Measurements from ENCODE around the gene TMEM131.

Gene TMEM131

GRCh38 chr2:97983134-97983533 lies 12.6 kb downstream of the TMEM131 start:
- Histone ChIP-seq H3K27ac (ENCODE audit: low read length) (no peak overlapping the region), H3K36me3 (replicated peaks; ENCODE audit: low read depth, low read length) (peaks cover 76% of the 10 kb centered on the region), H3K4me3 (ENCODE audit: low read length) (no peak overlapping the region), H3K4me1 (ENCODE audit: low read length) (no peaks in the 10 kb centered on the region), H3K27me3 (ENCODE audit: low read depth, low read length) (no peaks in the 10 kb centered on the region), H3K4me2 (ENCODE audit: low read length) (no peak overlapping the region), H3K9ac (ENCODE audit: low read length) (no peak overlapping the region), H3K79me2 (ENCODE audit: low read length) (peaks cover 99% of the 10 kb centered on the region), H4K20me1 (ENCODE audit: insufficient read depth, low read length) (peaks cover 81% of the 10 kb centered on the region), H3K9me3 (ENCODE audit: insufficient read depth, low read length) (peaks cover 18% of the 10 kb centered on the region), H2AFZ (ENCODE audit: low read depth, low read length) (no peak overlapping the region)
- no peak for TF ChIP-seq EZH2phosphoT487 (IDR thresholded peaks at IDR 0.05; ENCODE audit: low read depth)
- TF ChIP-seq, protein P1, sequence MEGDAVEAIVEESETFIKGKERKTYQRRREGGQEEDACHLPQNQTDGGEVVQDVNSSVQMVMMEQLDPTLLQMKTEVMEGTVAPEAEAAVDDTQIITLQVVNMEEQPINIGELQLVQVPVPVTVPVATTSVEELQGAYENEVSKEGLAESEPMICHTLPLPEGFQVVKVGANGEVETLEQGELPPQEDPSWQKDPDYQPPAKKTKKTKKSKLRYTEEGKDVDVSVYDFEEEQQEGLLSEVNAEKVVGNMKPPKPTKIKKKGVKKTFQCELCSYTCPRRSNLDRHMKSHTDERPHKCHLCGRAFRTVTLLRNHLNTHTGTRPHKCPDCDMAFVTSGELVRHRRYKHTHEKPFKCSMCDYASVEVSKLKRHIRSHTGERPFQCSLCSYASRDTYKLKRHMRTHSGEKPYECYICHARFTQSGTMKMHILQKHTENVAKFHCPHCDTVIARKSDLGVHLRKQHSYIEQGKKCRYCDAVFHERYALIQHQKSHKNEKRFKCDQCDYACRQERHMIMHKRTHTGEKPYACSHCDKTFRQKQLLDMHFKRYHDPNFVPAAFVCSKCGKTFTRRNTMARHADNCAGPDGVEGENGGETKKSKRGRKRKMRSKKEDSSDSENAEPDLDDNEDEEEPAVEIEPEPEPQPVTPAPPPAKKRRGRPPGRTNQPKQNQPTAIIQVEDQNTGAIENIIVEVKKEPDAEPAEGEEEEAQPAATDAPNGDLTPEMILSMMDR (IDR thresholded peaks at IDR 0.05; ENCODE audit: low read depth, low read length): no peak

- H3K79me2 ChIP-seq (ENCODE audit: low read length): peaks cover 98% of the 10 kb centered on the region
- H2AFZ ChIP-seq (ENCODE audit: low read depth, low read length): no peak overlapping the region
- peaks cover 77% of the 10 kb centered on the region for H4K20me1 ChIP-seq (ENCODE audit: insufficient read depth, low read length)
- peaks cover 14% of the 10 kb centered on the region; the same call in 1 of the 2 replicates for H3K9me3 ChIP-seq (ENCODE audit: insufficient read depth, low read length)
- no peak overlapping the region for H3K4me3 ChIP-seq (ENCODE audit: low read length)
- TF ChIP-seq EZH2phosphoT487 (IDR thresholded peaks at IDR 0.05; ENCODE audit: low read depth): no peak
- TF ChIP-seq, protein P1 (IDR thresholded peaks at IDR 0.05; ENCODE audit: low read depth, low read length): no peak
- H3K4me1 ChIP-seq (ENCODE audit: low read length): no peaks in the 10 kb centered on the region
- no peak overlapping the region for H3K4me2 ChIP-seq (ENCODE audit: low read length)
- no peak overlapping the region for H3K27ac ChIP-seq (ENCODE audit: low read length)
- H3K36me3 ChIP-seq (replicated peaks; ENCODE audit: low read depth, low read length): peaks cover 71% of the 10 kb centered on the region
- no peaks in the 10 kb centered on the region for H3K27me3 ChIP-seq (ENCODE audit: low read depth, low read length)
- no peak overlapping the region for H3K9ac ChIP-seq (ENCODE audit: low read length)
These were observed 13.1 kb downstream of the TMEM131 start for GRCh38 chr2:97982621-97983020.

DNA sequence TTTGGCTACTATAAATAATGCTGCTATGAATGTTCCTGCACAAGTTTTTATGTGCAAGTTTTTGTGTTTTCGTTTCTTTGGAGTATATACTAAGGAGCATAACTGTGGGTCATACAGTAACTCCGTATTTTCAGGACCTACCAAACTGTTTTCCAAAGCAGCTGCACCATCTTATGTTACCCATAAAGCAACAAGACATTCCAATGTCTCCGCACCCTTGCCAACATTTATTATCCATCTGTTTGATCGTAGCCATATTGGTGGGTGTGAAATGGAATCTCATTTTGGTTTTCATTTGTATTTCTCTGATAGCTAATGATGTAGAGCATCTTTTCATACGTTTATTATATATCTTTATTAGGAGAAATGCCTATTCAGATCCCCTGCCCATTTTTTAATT lies 13.8 kb downstream of the TMEM131 start:
- Histone ChIP-seq H3K9me3 (ENCODE audit: insufficient read depth, low read length) (peaks cover 14% of the 10 kb centered on the region; the same call in 1 of the 2 replicates), H3K9ac (ENCODE audit: low read length) (no peak overlapping the region), H3K4me1 (ENCODE audit: low read length) (no peaks in the 10 kb centered on the region)

GRCh38 chr2:97979904-97980303 lies 15.8 kb downstream of the TMEM131 start:
- Histone ChIP-seq H3K36me3 (replicated peaks; ENCODE audit: low read depth, low read length) (peaks cover 74% of the 10 kb centered on the region), H3K9ac (ENCODE audit: low read length) (no peak overlapping the region), H3K4me2 (ENCODE audit: low read length) (no peak overlapping the region), H4K20me1 (ENCODE audit: insufficient read depth, low read length) (peaks cover 76% of the 10 kb centered on the region), H3K27me3 (ENCODE audit: low read depth, low read length) (no peaks in the 10 kb centered on the region), H3K79me2 (ENCODE audit: low read length) (peaks cover 98% of the 10 kb centered on the region), H3K27ac (ENCODE audit: low read length) (no peak overlapping the region), H2AFZ (ENCODE audit: low read depth, low read length) (no peak overlapping the region), H3K4me3 (ENCODE audit: low read length) (no peak overlapping the region), H3K4me1 (ENCODE audit: low read length) (no peaks in the 10 kb centered on the region), H3K9me3 (ENCODE audit: insufficient read depth, low read length) (peaks cover 15% of the 10 kb centered on the region)
- TF ChIP-seq, protein P1 (IDR thresholded peaks at IDR 0.05; ENCODE audit: low read depth, low read length): no peak
- TF ChIP-seq EZH2phosphoT487 (IDR thresholded peaks at IDR 0.05; ENCODE audit: low read depth): no peak

More for the DNA sequence above, 13.8 kb downstream of the TMEM131 start:
- Histone ChIP-seq H3K79me2 (ENCODE audit: low read length) (peaks cover 98% of the 10 kb centered on the region), H3K27ac (ENCODE audit: low read length) (no peak overlapping the region), H2AFZ (ENCODE audit: low read depth, low read length) (no peak overlapping the region), H3K27me3 (ENCODE audit: low read depth, low read length) (no peaks in the 10 kb centered on the region), H3K4me3 (ENCODE audit: low read length) (no peak overlapping the region), H4K20me1 (ENCODE audit: insufficient read depth, low read length) (peaks cover 76% of the 10 kb centered on the region), H3K4me2 (ENCODE audit: low read length) (no peak overlapping the region), H3K36me3 (replicated peaks; ENCODE audit: low read depth, low read length) (peaks cover 70% of the 10 kb centered on the region)
- TF ChIP-seq EZH2phosphoT487 (IDR thresholded peaks at IDR 0.05; ENCODE audit: low read depth): no peak
- TF ChIP-seq, protein P1 (IDR thresholded peaks at IDR 0.05; ENCODE audit: low read depth, low read length): no peak

All from OCI-LY3 (cell line).